Peyer's patch (tissue), 4 donors: ENCODE results near the gene SLC39A3. TPM values are rescaled to one million over a fixed set of nuclear protein-coding genes. Genes with fewer than 3 reads are reported as not detected.

Experiments used
- DNase-seq, 3 donors: peaks; one replicate each; pipeline ENCODE4 v3.0.0-alpha.2; 2017 to 2019
- H3K27ac ChIP-seq, 4 donors: fragments of 200-600 bp; sonication (generic); one replicate each; pipeline ENCODE4 v1.5.1; 2016 to 2019
- H3K27me3 ChIP-seq, 2 donors: fragments of 200-600 bp; sonication (generic); one replicate each; pipeline ENCODE4 v1.5.1; 2019
- H3K36me3 ChIP-seq, 3 donors: fragments of 200-600 bp; sonication (generic); one replicate each; pipeline ENCODE4 v1.5.1; 2016 to 2019
- H3K4me1 ChIP-seq, 4 donors: fragments of 200-600 bp; sonication (generic); one replicate each; pipeline ENCODE4 v1.5.1; 2016 to 2019
- H3K4me3 ChIP-seq, 4 donors: fragments of 200-600 bp; sonication (generic); 1 replicate in 3 of 4; 2 replicates in 1 of 4; pipeline ENCODE4 v1.5.1; 2016 to 2019; ENCODE audit warnings: mild to moderate bottlenecking in 1 of 4
- H3K9me3 ChIP-seq, 4 donors: fragments of 200-600 bp; sonication (generic); one replicate each; pipeline ENCODE4 v1.5.1; 2016 to 2019; ENCODE audit warnings: mild to moderate bottlenecking in 1 of 4
- POLR2A ChIP-seq, 2 donors: fragments of 450-650 bp; IDR thresholded peaks; one replicate each; pipeline ENCODE4 v1.5.1; 2017; ENCODE audit warnings: antibody characterized with exemption in 2 of 2, mild to moderate bottlenecking in 2 of 2, moderate library complexity in 2 of 2
- total RNA-seq, 4 donors: library from RNA; depleted of rRNA; stranded (reverse); fragments of >200 nt; gene quantifications; one replicate each; pipeline ENCODE4 v1.1.0, GENCODE V29; 2016
- TF ChIP-seq, protein P1 (sequence below), 6 experiments: fragments of 450-650 bp in 4 of 6; fragments of 200-600 bp in 2 of 6; sonication (generic) in 1 of 6; IDR thresholded peaks; one replicate each; pipeline ENCODE4 v1.5.1; 2017 to 2019; ENCODE audit warnings: antibody characterized with exemption in 6 of 6, mild to moderate bottlenecking in 3 of 6, moderate library complexity in 1 of 6

SLC39A3 gene
- total RNA-seq, 4 donors from 2014 or later = 22.1 to 29.7 (median 26.0) TPM

GRCh38 chr19:2711172-2711874, 28.5 kb downstream of the SLC39A3 start:
- Histone ChIP-seq H3K27me3 (no peaks in the 10 kb centered on the region), H3K36me3 (no peaks in the 10 kb centered on the region), H3K4me3 (peak overlapping the region in 1 of 4 donors; percentile 9), H3K4me1 (peaks cover 0 to 11% (median 0%) of the 10 kb centered on the region in 4 donors), H3K27ac (peak overlapping the region in 1 of 4 donors; percentile 78), H3K9me3 (peaks cover 0 to 7% (median 0%) of the 10 kb centered on the region in 4 donors)
- peak in 2 of 3 donors; percentile 67 to 75 for DNase-seq
- TF ChIP-seq POLR2A (IDR thresholded peaks at IDR 0.05) = no peak
- TF ChIP-seq, protein P1, sequence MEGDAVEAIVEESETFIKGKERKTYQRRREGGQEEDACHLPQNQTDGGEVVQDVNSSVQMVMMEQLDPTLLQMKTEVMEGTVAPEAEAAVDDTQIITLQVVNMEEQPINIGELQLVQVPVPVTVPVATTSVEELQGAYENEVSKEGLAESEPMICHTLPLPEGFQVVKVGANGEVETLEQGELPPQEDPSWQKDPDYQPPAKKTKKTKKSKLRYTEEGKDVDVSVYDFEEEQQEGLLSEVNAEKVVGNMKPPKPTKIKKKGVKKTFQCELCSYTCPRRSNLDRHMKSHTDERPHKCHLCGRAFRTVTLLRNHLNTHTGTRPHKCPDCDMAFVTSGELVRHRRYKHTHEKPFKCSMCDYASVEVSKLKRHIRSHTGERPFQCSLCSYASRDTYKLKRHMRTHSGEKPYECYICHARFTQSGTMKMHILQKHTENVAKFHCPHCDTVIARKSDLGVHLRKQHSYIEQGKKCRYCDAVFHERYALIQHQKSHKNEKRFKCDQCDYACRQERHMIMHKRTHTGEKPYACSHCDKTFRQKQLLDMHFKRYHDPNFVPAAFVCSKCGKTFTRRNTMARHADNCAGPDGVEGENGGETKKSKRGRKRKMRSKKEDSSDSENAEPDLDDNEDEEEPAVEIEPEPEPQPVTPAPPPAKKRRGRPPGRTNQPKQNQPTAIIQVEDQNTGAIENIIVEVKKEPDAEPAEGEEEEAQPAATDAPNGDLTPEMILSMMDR (IDR thresholded peaks at IDR 0.05) = no peak

GRCh38 chr19:2706251-2706650, 33.6 kb downstream of the SLC39A3 start:
- Histone ChIP-seq H3K27me3 (no peaks in the 10 kb centered on the region), H3K36me3 (no peaks in the 10 kb centered on the region), H3K9me3 (no peaks in the 10 kb centered on the region), H3K4me1 (peaks cover 0 to 11% (median 5%) of the 10 kb centered on the region in 4 donors), H3K4me3 (no peak overlapping the region), H3K27ac (no peak overlapping the region)
- no peak for DNase-seq
- TF ChIP-seq POLR2A (IDR thresholded peaks at IDR 0.05) = no peak
- TF ChIP-seq, protein P1 (IDR thresholded peaks at IDR 0.05) = no peak

DNA sequence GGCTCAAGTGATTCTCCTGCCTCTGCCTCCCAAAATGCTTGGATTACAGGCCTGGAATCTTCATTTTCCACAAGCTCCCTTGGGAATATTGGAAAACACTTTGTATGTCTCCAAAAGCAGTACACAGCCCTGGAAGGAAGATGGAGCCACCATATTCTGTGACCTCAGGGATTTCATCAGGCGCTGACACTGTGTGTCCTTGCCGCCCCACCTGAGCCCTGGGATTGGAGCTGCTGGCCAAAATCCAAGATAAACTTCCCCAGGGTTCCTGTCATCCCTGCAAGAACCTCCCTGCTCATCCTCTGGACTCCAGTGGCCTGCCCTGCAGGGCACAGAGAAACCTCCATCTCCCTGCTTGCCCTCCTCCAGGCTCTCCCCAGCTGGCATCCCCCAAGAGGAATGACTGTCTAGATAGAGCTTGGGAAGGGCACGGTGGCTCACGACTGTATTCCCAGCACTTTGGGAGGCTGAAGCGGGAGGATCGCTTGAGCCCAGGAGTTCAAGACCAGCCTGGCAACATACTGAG, 36.1 kb downstream of the SLC39A3 start:
- H3K4me1 ChIP-seq = peaks cover 0 to 10% (median 8%) of the 10 kb centered on the region in 4 donors
- H3K36me3 ChIP-seq = no peaks in the 10 kb centered on the region
- no peak for DNase-seq
- H3K4me3 ChIP-seq = no peak overlapping the region
- H3K9me3 ChIP-seq = no peaks in the 10 kb centered on the region
- TF ChIP-seq POLR2A (IDR thresholded peaks at IDR 0.05) = no peak
- TF ChIP-seq, protein P1 (IDR thresholded peaks at IDR 0.05) = no peak
- H3K27me3 ChIP-seq = no peaks in the 10 kb centered on the region
- no peak overlapping the region for H3K27ac ChIP-seq

DNA sequence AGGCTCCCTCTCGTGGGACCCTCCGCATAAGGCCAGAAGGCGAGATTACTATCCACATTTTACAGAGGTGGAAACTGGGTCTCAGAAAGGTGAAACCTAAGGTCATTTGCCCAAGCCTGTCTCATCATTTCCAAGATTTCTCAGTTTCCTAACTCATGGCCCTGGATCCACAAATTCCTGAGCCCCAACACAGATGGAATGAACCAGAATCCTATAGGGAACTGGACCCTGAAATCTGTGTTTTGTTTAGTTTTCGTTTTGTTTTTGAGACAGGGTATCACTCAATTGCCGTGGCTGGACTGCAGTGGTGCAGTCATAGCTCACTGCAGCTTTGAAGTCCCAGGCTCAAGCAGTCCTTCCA, 36.8 kb downstream of the SLC39A3 start:
- Histone ChIP-seq H3K9me3 (no peaks in the 10 kb centered on the region), H3K4me3 (peak overlapping the region in 2 of 4 donors; percentile 61 to 69), H3K36me3 (no peaks in the 10 kb centered on the region), H3K27me3 (no peaks in the 10 kb centered on the region), H3K4me1 (peaks cover 0 to 10% (median 8%) of the 10 kb centered on the region in 4 donors), H3K27ac (peak overlapping the region in 1 of 4 donors; percentile 92)
- DNase-seq = no peak
- TF ChIP-seq POLR2A (IDR thresholded peaks at IDR 0.05) = no peak
- TF ChIP-seq, protein P1 (IDR thresholded peaks at IDR 0.05) = no peak

- peak in 1 of 2 donors; percentile 29 for TF ChIP-seq POLR2A (IDR thresholded peaks at IDR 0.05)
- TF ChIP-seq, protein P1 (IDR thresholded peaks at IDR 0.05) = no peak
- Histone ChIP-seq H3K9me3 (no peaks in the 10 kb centered on the region), H3K4me3 (peak within 1 kb of the TSS; percentile 56 to 75 (median 65)), H3K4me1 (peaks cover 0 to 10% (median 8%) of the 10 kb centered on the region in 4 donors), H3K27me3 (no peaks in the 10 kb centered on the region), H3K36me3 (no peaks in the 10 kb centered on the region), H3K27ac (peak within 1 kb of the TSS; percentile 23 to 92 (median 70))
- DNase-seq = peak; percentile 94 to 97 (median 97)
Measured at GRCh38 chr19:2702170-2703076, 37.4 kb downstream of the SLC39A3 start, which contains the start of gene GNG7. TSS of gene GNG7 (minus strand) at chr19:2702694. CDS start at chr19:2520688, 182,006 bp downstream.
